ENCODE results near the gene WDR48. TPM values are rescaled to one million over a fixed set of nuclear protein-coding genes. Genes with fewer than 3 reads are reported as not detected.

WDR48 gene
- total RNA-seq, 1 donor from 2014 or later, result 48.9 TPM

DNA sequence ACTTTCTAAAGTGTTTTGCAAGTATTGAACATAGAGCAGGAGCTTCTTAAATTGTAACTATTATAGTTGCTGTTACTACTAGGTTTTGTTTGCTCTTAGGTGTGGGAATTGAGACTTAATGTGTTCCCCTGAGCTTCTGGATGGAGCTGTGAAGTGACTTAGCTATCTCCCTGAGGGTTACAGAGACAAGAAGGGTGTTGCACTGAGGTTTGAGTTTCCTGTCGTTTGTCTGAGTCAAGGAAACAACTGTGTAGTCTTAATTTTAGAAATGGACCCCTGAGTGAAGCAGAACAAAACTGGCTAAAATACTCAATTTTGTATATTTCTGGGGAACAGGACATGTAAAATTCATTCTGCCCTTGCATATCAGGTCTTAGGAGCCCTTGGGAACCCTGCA lies 76.1 kb downstream of the WDR48 start:
- ChIA-PET POLR2A (interaction anchor here (1.0 to 3.6 kb wide), 6 partner anchors 19 to 256 kb away, joined by 3 to 42 read pairs (median 6); no protein-coding TSS in a partner anchor), CTCF (interaction anchor here (0.9 to 4.2 kb wide), 4 partner anchors 62 to 163 kb away, joined by 3 to 37 read pairs (median 15); no protein-coding TSS in a partner anchor)
- Mint-ChIP-seq H3K4me1 (peaks cover 45% of the 10 kb centered on the region), H3K27me3 (no peaks in the 10 kb centered on the region), H3K9me3 (no peaks in the 10 kb centered on the region), H3K4me3 (peak overlapping the region; percentile 21), H3K27ac (peak overlapping the region; percentile 59), H3K36me3 (ENCODE audit: low read depth) (peaks cover 37% of the 10 kb centered on the region)
- ATAC-seq (ENCODE audit: low read depth) (peak; percentile 38), DNase-seq (no peak)
- intact Hi-C loops (cut with micrococcal nuclease), result no loop called here
- TF ChIP-seq, protein P1, sequence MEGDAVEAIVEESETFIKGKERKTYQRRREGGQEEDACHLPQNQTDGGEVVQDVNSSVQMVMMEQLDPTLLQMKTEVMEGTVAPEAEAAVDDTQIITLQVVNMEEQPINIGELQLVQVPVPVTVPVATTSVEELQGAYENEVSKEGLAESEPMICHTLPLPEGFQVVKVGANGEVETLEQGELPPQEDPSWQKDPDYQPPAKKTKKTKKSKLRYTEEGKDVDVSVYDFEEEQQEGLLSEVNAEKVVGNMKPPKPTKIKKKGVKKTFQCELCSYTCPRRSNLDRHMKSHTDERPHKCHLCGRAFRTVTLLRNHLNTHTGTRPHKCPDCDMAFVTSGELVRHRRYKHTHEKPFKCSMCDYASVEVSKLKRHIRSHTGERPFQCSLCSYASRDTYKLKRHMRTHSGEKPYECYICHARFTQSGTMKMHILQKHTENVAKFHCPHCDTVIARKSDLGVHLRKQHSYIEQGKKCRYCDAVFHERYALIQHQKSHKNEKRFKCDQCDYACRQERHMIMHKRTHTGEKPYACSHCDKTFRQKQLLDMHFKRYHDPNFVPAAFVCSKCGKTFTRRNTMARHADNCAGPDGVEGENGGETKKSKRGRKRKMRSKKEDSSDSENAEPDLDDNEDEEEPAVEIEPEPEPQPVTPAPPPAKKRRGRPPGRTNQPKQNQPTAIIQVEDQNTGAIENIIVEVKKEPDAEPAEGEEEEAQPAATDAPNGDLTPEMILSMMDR (IDR thresholded peaks at IDR 0.05), result no peak

DNA sequence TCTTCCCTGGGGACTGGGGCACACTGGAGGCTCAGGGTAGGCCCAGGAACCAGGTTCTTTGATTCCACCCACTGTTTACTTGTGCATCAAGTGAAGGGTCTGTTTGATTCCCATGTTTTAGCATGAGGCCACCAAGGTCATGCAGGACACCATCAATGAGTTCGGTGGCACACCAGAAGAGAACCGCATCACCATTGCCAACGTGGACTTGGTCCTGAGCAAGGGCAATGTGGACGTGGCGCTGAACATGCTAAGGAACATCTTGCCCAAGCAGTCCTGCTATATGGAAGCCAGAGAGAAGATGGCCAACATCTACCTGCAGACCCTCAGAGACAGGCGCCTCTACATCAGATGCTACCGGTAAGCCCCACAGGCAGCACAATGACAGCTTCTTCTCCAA lies 77.1 kb downstream of the WDR48 start:
- intact Hi-C loops (cut with micrococcal nuclease), result no loop called here
- CTCF ChIA-PET, result interaction anchor here (4.2 kb wide), 1 partner anchor 159 kb away, joined by 37 read pairs; no protein-coding TSS in a partner anchor

DNA sequence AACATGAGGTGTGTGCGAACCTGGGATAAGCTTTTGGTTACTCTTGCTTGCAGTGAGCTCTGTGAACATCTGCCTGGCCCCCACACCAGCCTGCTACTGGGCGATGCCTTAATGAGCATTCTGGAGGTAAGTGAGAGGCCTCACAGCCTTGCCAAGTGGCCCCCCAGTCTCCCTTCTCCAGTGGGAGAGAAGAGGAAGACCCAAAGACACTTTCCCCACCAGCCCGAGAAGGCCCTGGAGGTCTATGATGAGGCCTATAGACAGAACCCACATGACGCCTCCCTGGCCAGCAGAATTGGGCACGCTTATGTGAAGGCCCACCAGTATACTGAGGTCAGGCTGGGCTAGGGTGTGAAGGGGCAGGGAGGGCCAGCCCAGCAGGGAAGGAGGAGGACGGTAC lies 78.2 kb downstream of the WDR48 start:
- Mint-ChIP-seq H3K27ac (no peak overlapping the region), H3K36me3 (ENCODE audit: low read depth) (peaks cover 52% of the 10 kb centered on the region), H3K4me1 (peaks cover 28% of the 10 kb centered on the region), H3K9me3 (no peaks in the 10 kb centered on the region), H3K4me3 (no peak overlapping the region), H3K27me3 (no peaks in the 10 kb centered on the region)
- ATAC-seq (ENCODE audit: low read depth) (no peak), DNase-seq (no peak)
- TF ChIP-seq, protein P1 (IDR thresholded peaks at IDR 0.05), result no peak
- ChIA-PET POLR2A (interaction anchor here (1.1 to 1.7 kb wide), 2 partner anchors 12 to 22 kb away, joined by 3 read pairs; partner anchors contain the start of genes GORASP1 and TTC21A), CTCF (no interaction called here)
- intact Hi-C loops (cut with micrococcal nuclease), result no loop called here

More for the DNA sequence above, 77.1 kb downstream of the WDR48 start:
- Mint-ChIP-seq H3K9me3 (no peaks in the 10 kb centered on the region), H3K27ac (no peak overlapping the region), H3K27me3 (no peaks in the 10 kb centered on the region), H3K4me1 (peaks cover 34% of the 10 kb centered on the region), H3K4me3 (no peak overlapping the region), H3K36me3 (ENCODE audit: low read depth) (peaks cover 47% of the 10 kb centered on the region)
- DNase-seq, result no peak
- TF ChIP-seq, protein P1 (IDR thresholded peaks at IDR 0.05), result no peak
- POLR2A ChIA-PET, result interaction anchor here (2.3 to 3.6 kb wide), 2 partner anchors 19 to 20 kb away, joined by 9 to 42 read pairs; no protein-coding TSS in a partner anchor
- ATAC-seq (ENCODE audit: low read depth), result no peak

DNA sequence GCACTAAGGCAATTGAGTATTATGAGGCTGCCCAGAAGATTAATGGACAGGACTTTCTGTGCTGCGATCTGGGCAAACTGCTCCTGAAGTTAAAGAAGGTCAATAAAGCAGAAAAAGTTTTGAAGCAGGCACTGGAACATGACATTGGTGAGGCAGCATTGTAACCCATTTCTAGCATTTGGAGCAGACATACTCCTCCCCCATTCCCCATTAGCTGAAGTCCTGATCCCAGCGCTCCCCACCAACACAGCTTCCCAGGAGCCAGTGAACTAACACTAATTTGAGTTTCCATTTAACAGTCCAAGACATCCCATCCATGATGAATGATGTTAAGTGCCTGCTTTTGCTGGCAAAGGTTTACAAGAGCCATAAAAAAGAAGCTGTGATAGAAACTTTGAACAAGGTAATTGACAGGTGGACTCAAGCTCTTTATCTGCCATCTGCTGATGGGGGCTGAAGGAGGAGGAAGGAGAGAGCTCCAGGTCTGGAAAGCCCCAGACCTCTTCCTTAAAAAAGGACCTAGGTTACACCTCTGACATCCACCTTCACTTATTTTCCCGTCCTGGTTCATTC lies 79.0 kb downstream of the WDR48 start:
- Mint-ChIP-seq H3K27ac (no peak overlapping the region), H3K9me3 (no peaks in the 10 kb centered on the region), H3K4me3 (no peak overlapping the region), H3K36me3 (ENCODE audit: low read depth) (peaks cover 55% of the 10 kb centered on the region), H3K27me3 (no peaks in the 10 kb centered on the region), H3K4me1 (peaks cover 28% of the 10 kb centered on the region)
- no peak for DNase-seq
- ChIA-PET CTCF (no interaction called here), POLR2A (interaction anchor here (1.7 kb wide), 1 partner anchor 11 kb away, joined by 3 read pairs; no protein-coding TSS in a partner anchor)
- TF ChIP-seq, protein P1 (IDR thresholded peaks at IDR 0.05), result no peak
- intact Hi-C loops (cut with micrococcal nuclease), result no loop called here
- ATAC-seq (ENCODE audit: low read depth), result no peak
